ENCODE results near the gene FCN1. TPM values are rescaled to one million over a fixed set of nuclear protein-coding genes. Genes with fewer than 3 reads are reported as not detected.

FCN1 gene
- total and polyA plus RNA-seq, 7 experiments from 2014 or later: 2.1 to 561 (median 8.1) TPM; not detected in 1

- ATAC-seq (no peak), DNase-seq (no peak)
- H3K36me3 ChIP-seq (ENCODE audit: control insufficient read depth in 2 of 3, insufficient read depth in 3 of 3, low read length in 3 of 3): no peaks in the 10 kb centered on the region
- Mint-ChIP-seq H3K27me3 (peaks cover 0 to 5% (median 0%) of the 10 kb centered on the region in 5 donors), H3K27ac (no peak overlapping the region), H3K4me3 (no peak overlapping the region), H3K9me3 (no peaks in the 10 kb centered on the region), H3K4me1 (no peaks in the 10 kb centered on the region), H3K36me3 (no peaks in the 10 kb centered on the region)
- H3K9me3 ChIP-seq (ENCODE audit: control insufficient read depth in 2 of 3, low read length in 3 of 3): no peaks in the 10 kb centered on the region
- intact Hi-C loops (cut with micrococcal nuclease): no loop called here
- ChIA-PET POLR2A (no interaction called here), CTCF (no interaction called here)
- H3K4me1 ChIP-seq (ENCODE audit: control insufficient read depth in 2 of 2, insufficient read depth in 2 of 2, low read length in 2 of 2): no peaks in the 10 kb centered on the region
- no peak overlapping the region for H3K4me3 ChIP-seq (ENCODE audit: low read length)
- no peak overlapping the region for H3K27ac ChIP-seq (ENCODE audit: low read depth, low read length)
- H3K27me3 ChIP-seq (ENCODE audit: control insufficient read depth in 2 of 2, insufficient read depth in 2 of 2, low read length in 2 of 2): no peaks in the 10 kb centered on the region
These were observed 28.0 kb upstream of the FCN1 start for GRCh38 chr9:134945509-134946275.

- ATAC-seq (no peak), DNase-seq (no peak)
- no peak overlapping the region for H3K27ac Mint-ChIP-seq
- ChIA-PET CTCF (no interaction called here), POLR2A (no interaction called here)
- Histone ChIP-seq H3K27ac (ENCODE audit: low read depth, low read length) (no peak overlapping the region), H3K4me1 (ENCODE audit: control insufficient read depth in 2 of 2, insufficient read depth in 2 of 2, low read length in 2 of 2) (no peaks in the 10 kb centered on the region), H3K36me3 (ENCODE audit: control insufficient read depth in 2 of 3, insufficient read depth in 3 of 3, low read length in 3 of 3) (no peaks in the 10 kb centered on the region), H3K4me3 (ENCODE audit: low read length) (no peak overlapping the region), H3K9me3 (ENCODE audit: control insufficient read depth in 2 of 3, low read length in 3 of 3) (no peaks in the 10 kb centered on the region), H3K27me3 (ENCODE audit: control insufficient read depth in 2 of 2, insufficient read depth in 2 of 2, low read length in 2 of 2) (no peaks in the 10 kb centered on the region)
- no peaks in the 10 kb centered on the region for H3K9me3 Mint-ChIP-seq
- H3K4me3 Mint-ChIP-seq: no peak overlapping the region
- H3K27me3 Mint-ChIP-seq: peaks cover 0 to 5% (median 0%) of the 10 kb centered on the region in 5 donors
- H3K4me1 Mint-ChIP-seq: no peaks in the 10 kb centered on the region
- intact Hi-C loops (cut with micrococcal nuclease): no loop called here
- H3K36me3 Mint-ChIP-seq: no peaks in the 10 kb centered on the region
These were observed 27.2 kb upstream of the FCN1 start for GRCh38 chr9:134944916-134945315.

GRCh38 chr9:134944351-134944802 lies 26.7 kb upstream of the FCN1 start:
- H3K4me3 ChIP-seq (ENCODE audit: low read length): no peak overlapping the region
- H3K36me3 ChIP-seq (ENCODE audit: control insufficient read depth in 2 of 3, insufficient read depth in 3 of 3, low read length in 3 of 3): no peaks in the 10 kb centered on the region
- POLR2A ChIA-PET: no interaction called here
- no peak overlapping the region for H3K4me3 Mint-ChIP-seq
- peaks cover 0 to 9% (median 0%) of the 10 kb centered on the region in 5 donors for H3K27me3 Mint-ChIP-seq
- H3K4me1 ChIP-seq (ENCODE audit: control insufficient read depth in 2 of 2, insufficient read depth in 2 of 2, low read length in 2 of 2): no peaks in the 10 kb centered on the region
- ATAC-seq (no peak), DNase-seq (no peak)
- no peaks in the 10 kb centered on the region for H3K9me3 ChIP-seq (ENCODE audit: control insufficient read depth in 2 of 3, low read length in 3 of 3)
- H3K36me3 Mint-ChIP-seq: no peaks in the 10 kb centered on the region
- CTCF ChIA-PET: no interaction called here
- no peaks in the 10 kb centered on the region for H3K4me1 Mint-ChIP-seq
- H3K9me3 Mint-ChIP-seq: no peaks in the 10 kb centered on the region
- no peak overlapping the region for H3K27ac ChIP-seq (ENCODE audit: low read depth, low read length)
- H3K27ac Mint-ChIP-seq: no peak overlapping the region
- intact Hi-C loops (cut with micrococcal nuclease): no loop called here
- no peaks in the 10 kb centered on the region for H3K27me3 ChIP-seq (ENCODE audit: control insufficient read depth in 2 of 2, insufficient read depth in 2 of 2, low read length in 2 of 2)

GRCh38 chr9:134943836-134944235 lies 26.1 kb upstream of the FCN1 start:
- no peaks in the 10 kb centered on the region for H3K4me1 Mint-ChIP-seq
- no peak for DNase-seq

GRCh38 chr9:134943411-134943810 lies 25.7 kb upstream of the FCN1 start:
- Mint-ChIP-seq H3K9me3 (no peaks in the 10 kb centered on the region), H3K36me3 (no peaks in the 10 kb centered on the region), H3K27me3 (peaks cover 0 to 12% (median 0%) of the 10 kb centered on the region in 5 donors), H3K27ac (no peak overlapping the region), H3K4me3 (no peak overlapping the region), H3K4me1 (no peaks in the 10 kb centered on the region)
- no peaks in the 10 kb centered on the region for H3K36me3 ChIP-seq (ENCODE audit: control insufficient read depth in 2 of 3, insufficient read depth in 3 of 3, low read length in 3 of 3)
- DNase-seq: no peak
- no peak overlapping the region for H3K27ac ChIP-seq (ENCODE audit: low read depth, low read length)
- intact Hi-C loops (cut with micrococcal nuclease): no loop called here
- POLR2A ChIA-PET: no interaction called here
- no peak for ATAC-seq
- H3K9me3 ChIP-seq (ENCODE audit: control insufficient read depth in 2 of 3, low read length in 3 of 3): no peaks in the 10 kb centered on the region
- no peaks in the 10 kb centered on the region for H3K4me1 ChIP-seq (ENCODE audit: control insufficient read depth in 2 of 2, insufficient read depth in 2 of 2, low read length in 2 of 2)
- no peak overlapping the region for H3K4me3 ChIP-seq (ENCODE audit: low read length)
- CTCF ChIA-PET: no interaction called here
- no peaks in the 10 kb centered on the region for H3K27me3 ChIP-seq (ENCODE audit: control insufficient read depth in 2 of 2, insufficient read depth in 2 of 2, low read length in 2 of 2)

More at GRCh38 chr9:134943836-134944235, 26.1 kb upstream of the FCN1 start:
- Mint-ChIP-seq H3K9me3 (no peaks in the 10 kb centered on the region), H3K36me3 (no peaks in the 10 kb centered on the region), H3K4me3 (no peak overlapping the region), H3K27ac (no peak overlapping the region), H3K27me3 (peaks cover 0 to 12% (median 0%) of the 10 kb centered on the region in 5 donors)
- ChIA-PET CTCF (no interaction called here), POLR2A (no interaction called here)
- no peaks in the 10 kb centered on the region for H3K27me3 ChIP-seq (ENCODE audit: control insufficient read depth in 2 of 2, insufficient read depth in 2 of 2, low read length in 2 of 2)
- H3K36me3 ChIP-seq (ENCODE audit: control insufficient read depth in 2 of 3, insufficient read depth in 3 of 3, low read length in 3 of 3): no peaks in the 10 kb centered on the region
- H3K27ac ChIP-seq (ENCODE audit: low read depth, low read length): no peak overlapping the region
- intact Hi-C loops (cut with micrococcal nuclease): no loop called here
- no peak for ATAC-seq
- H3K4me1 ChIP-seq (ENCODE audit: control insufficient read depth in 2 of 2, insufficient read depth in 2 of 2, low read length in 2 of 2): no peaks in the 10 kb centered on the region
- no peaks in the 10 kb centered on the region for H3K9me3 ChIP-seq (ENCODE audit: control insufficient read depth in 2 of 3, low read length in 3 of 3)
- H3K4me3 ChIP-seq (ENCODE audit: low read length): no peak overlapping the region

GRCh38 chr9:134942788-134943184 lies 25.1 kb upstream of the FCN1 start:
- no peaks in the 10 kb centered on the region for H3K36me3 ChIP-seq (ENCODE audit: control insufficient read depth in 2 of 3, insufficient read depth in 3 of 3, low read length in 3 of 3)
- intact Hi-C loops (cut with micrococcal nuclease): no loop called here
- Mint-ChIP-seq H3K27me3 (peaks cover 0 to 12% (median 0%) of the 10 kb centered on the region in 5 donors), H3K36me3 (no peaks in the 10 kb centered on the region), H3K4me1 (no peaks in the 10 kb centered on the region), H3K4me3 (no peak overlapping the region), H3K27ac (no peak overlapping the region), H3K9me3 (no peaks in the 10 kb centered on the region)
- CTCF ChIA-PET: no interaction called here
- H3K9me3 ChIP-seq (ENCODE audit: control insufficient read depth in 2 of 3, low read length in 3 of 3): no peaks in the 10 kb centered on the region
- H3K27ac ChIP-seq (ENCODE audit: low read depth, low read length): no peak overlapping the region
- ATAC-seq (no peak), DNase-seq (no peak)
- no peaks in the 10 kb centered on the region for H3K4me1 ChIP-seq (ENCODE audit: control insufficient read depth in 2 of 2, insufficient read depth in 2 of 2, low read length in 2 of 2)
- H3K4me3 ChIP-seq (ENCODE audit: low read length): no peak overlapping the region
- POLR2A ChIA-PET: no interaction called here
- H3K27me3 ChIP-seq (ENCODE audit: control insufficient read depth in 2 of 2, insufficient read depth in 2 of 2, low read length in 2 of 2): no peaks in the 10 kb centered on the region
